ENCODE results near the gene FUOM. TPM values are rescaled to one million over a fixed set of nuclear protein-coding genes. Genes with fewer than 3 reads are reported as not detected.

The FUOM gene
- total and polyA plus RNA-seq, 9 of the 15 experiments (the other 6 are each of a cell fraction or from before 2014, with no cell fraction given) = 1.8 to 96.1 (median 27.0) TPM

DNA sequence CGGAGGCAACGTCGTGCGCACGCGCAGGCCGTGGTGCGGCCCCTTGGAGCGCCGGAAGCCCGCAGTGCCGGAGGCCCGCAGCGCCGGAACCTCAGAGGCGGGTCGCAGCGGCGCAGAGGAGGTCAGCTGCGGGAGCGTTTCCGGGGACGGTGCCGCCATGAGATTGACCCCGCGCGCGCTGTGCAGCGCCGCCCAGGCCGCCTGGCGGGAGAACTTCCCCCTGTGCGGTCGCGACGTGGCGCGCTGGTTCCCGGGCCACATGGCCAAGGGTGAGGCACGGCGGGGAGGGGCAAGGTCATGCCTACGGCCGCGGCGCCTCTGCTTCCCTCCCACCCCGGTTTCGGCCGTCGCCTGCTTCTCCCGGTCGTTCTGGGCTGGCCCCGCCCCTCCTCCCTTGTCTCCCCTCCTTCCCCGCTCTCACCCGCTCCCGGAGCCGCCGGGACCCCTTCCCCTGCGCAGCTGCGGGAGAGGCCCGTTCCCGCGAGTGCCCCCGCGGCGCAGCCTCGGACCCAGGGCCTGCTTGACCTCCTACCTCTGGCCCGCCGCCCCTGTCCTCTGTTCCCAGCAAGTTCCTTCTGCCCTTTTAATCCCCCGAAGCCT is 36.3 kb upstream of the FUOM start, which contains the start of gene MTG1 (continued):
- TF ChIP-seq MXD1 (CRISPR knock-in tag; IDR thresholded peaks at IDR 0.05; ENCODE audit: borderline replicate concordance, poor library complexity, severe bottlenecking) = no peak
- TF ChIP-seq CBFB (CRISPR knock-in tag; IDR thresholded peaks at IDR 0.05) = peak; percentile 84
- no peak for TF ChIP-seq TAF7 (tag; IDR thresholded peaks at IDR 0.05)
- TF ChIP-seq MAFF (IDR thresholded peaks at IDR 0.05; ENCODE audit: low read length) = no peak
- no peak for TF ChIP-seq MBD1 (CRISPR knock-in tag; IDR thresholded peaks at IDR 0.05)
- TF ChIP-seq, protein P1, sequence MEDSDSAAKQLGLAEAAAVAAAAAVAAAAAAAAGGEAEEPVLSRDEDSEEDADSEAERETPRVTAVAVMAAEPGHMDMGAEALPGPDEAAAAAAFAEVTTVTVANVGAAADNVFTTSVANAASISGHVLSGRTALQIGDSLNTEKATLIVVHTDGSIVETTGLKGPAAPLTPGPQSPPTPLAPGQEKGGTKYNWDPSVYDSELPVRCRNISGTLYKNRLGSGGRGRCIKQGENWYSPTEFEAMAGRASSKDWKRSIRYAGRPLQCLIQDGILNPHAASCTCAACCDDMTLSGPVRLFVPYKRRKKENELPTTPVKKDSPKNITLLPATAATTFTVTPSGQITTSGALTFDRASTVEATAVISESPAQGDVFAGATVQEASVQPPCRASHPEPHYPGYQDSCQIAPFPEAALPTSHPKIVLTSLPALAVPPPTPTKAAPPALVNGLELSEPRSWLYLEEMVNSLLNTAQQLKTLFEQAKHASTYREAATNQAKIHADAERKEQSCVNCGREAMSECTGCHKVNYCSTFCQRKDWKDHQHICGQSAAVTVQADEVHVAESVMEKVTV (CRISPR knock-in tag; IDR thresholded peaks at IDR 0.05) = no peak
- TF ChIP-seq MTA3 (IDR thresholded peaks at IDR 0.05; ENCODE audit: borderline replicate concordance) = peak; percentile 87; the same call in 1 of the 2 replicates
- TF ChIP-seq ZFPM2 (CRISPR knock-in tag; IDR thresholded peaks at IDR 0.05) = no peak
- no peak for TF ChIP-seq SNAPC5 (CRISPR knock-in tag; IDR thresholded peaks at IDR 0.05)
- TF ChIP-seq EP300 (IDR thresholded peaks at IDR 0.05; ENCODE audit: low read length) = no peak
- no peak for TF ChIP-seq PREB (CRISPR knock-in tag; IDR thresholded peaks at IDR 0.05)
- TF ChIP-seq, protein P2, sequence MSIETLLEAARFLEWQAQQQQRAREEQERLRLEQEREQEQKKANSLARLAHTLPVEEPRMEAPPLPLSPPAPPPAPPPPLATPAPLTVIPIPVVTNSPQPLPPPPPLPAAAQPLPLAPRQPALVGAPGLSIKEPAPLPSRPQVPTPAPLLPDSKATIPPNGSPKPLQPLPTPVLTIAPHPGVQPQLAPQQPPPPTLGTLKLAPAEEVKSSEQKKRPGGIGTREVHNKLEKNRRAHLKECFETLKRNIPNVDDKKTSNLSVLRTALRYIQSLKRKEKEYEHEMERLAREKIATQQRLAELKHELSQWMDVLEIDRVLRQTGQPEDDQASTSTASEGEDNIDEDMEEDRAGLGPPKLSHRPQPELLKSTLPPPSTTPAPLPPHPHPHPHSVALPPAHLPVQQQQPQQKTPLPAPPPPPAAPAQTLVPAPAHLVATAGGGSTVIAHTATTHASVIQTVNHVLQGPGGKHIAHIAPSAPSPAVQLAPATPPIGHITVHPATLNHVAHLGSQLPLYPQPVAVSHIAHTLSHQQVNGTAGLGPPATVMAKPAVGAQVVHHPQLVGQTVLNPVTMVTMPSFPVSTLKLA (conservative IDR thresholded peaks at IDR 0.05) = peak; percentile 74 to 92; a peak in 3 of 4 replicates
- TF ChIP-seq ZNF778 (CRISPR knock-in tag; IDR thresholded peaks at IDR 0.05) = no peak
- no peak for TF ChIP-seq HDAC3 (IDR thresholded peaks at IDR 0.05; ENCODE audit: borderline replicate concordance, partially characterized antibody)
- TF ChIP-seq SMAD1 (IDR thresholded peaks at IDR 0.05; ENCODE audit: low read depth, low read length, partially characterized antibody) = no peak
- peak; percentile 45 to 66; a peak in 3 of 4 replicates for TF ChIP-seq SIX5 (IDR thresholded peaks at IDR 0.05; ENCODE audit: borderline replicate concordance in 1 of 2, insufficient read depth in 1 of 2, low read depth in 1 of 2, low read length in 2 of 2)
- TF ChIP-seq KLF10 (CRISPR knock-in tag; IDR thresholded peaks at IDR 0.05) = no peak

Data from K562 (cell line).